Heart right ventricle (tissue), 16 donors: ENCODE results near the gene IGFALS. TPM values are rescaled to one million over a fixed set of nuclear protein-coding genes. Genes with fewer than 3 reads are reported as not detected.

Experiments used
- ATAC-seq, 8 donors: fragments of 200-7000 bp; cut with Tn5 transposase; one replicate each; pipeline ENCODE4 v1.9.1; 2020; ENCODE audit warnings: mild to moderate bottlenecking in 8 of 8, moderate library complexity in 8 of 8, moderate number of reproducible peaks in 1 of 8
- DNase-seq, 2 donors: peaks; one replicate each; pipeline ENCODE4 v3.0.0-alpha.2; 2020
- H3K27ac ChIP-seq, 10 donors: fragments of 200-600 bp; sonication (generic) in 2 of 10; one replicate each; pipeline versions ENCODE4 v1.5.0 to v1.8.0; 2020 to 2022; ENCODE audit warnings: mild to moderate bottlenecking in 3 of 10
- H3K27me3 ChIP-seq, 7 donors: fragments of 200-600 bp; one replicate each; pipeline ENCODE4 v1.8.0; 2021 to 2022; ENCODE audit warnings: mild to moderate bottlenecking in 2 of 7
- H3K36me3 ChIP-seq, 9 donors: fragments of 200-600 bp; sonication (generic) in 1 of 9; one replicate each; pipeline versions ENCODE4 v1.5.0 to v1.8.0; 2020 to 2022; ENCODE audit warnings: mild to moderate bottlenecking in 2 of 9
- H3K4me1 ChIP-seq, 9 donors: fragments of 200-600 bp; sonication (generic) in 1 of 9; one replicate each; pipeline versions ENCODE4 v1.5.0 to v1.8.0; 2020 to 2022; ENCODE audit warnings: mild to moderate bottlenecking in 4 of 9
- H3K4me3 ChIP-seq, 10 donors: fragments of 200-600 bp; sonication (generic) in 2 of 10; one replicate each; pipeline versions ENCODE4 v1.5.0 to v1.8.0; 2020 to 2022; ENCODE audit warnings: mild to moderate bottlenecking in 7 of 10, moderate library complexity in 2 of 10
- H3K9me3 ChIP-seq, 11 donors: fragments of 200-600 bp in 10 of 11; sonication (generic) in 2 of 11; one replicate each; pipeline versions ENCODE4 v1.5.0 to v1.8.0; 2013 to 2022; ENCODE audit warnings: mild to moderate bottlenecking in 2 of 11, control low read depth in 1 of 11, moderate library complexity in 1 of 11
- CTCF ChIP-seq, 9 donors: fragments of 200-600 bp; sonication (generic) in 2 of 9; IDR thresholded peaks; one replicate each; pipeline versions ENCODE4 v1.5.0 to v1.8.0; 2021 to 2022; ENCODE audit warnings: antibody characterized with exemption in 9 of 9, mild to moderate bottlenecking in 5 of 9, moderate library complexity in 1 of 9
- WGBS, 2 donors: extraction: QIAGEN DNeasy Blood & Tissue Kit; methylation state at CpG; one replicate each; pipeline ENCODE4 v1.1.7; 2013; ENCODE audit warnings: inconsistent platforms in 1 of 2; 5-methylcytosine and 5-hydroxymethylcytosine counted together
- intact Hi-C, 10 donors: fragments of 100-400 bp; cut with DNase I; formaldehyde crosslinking; loops; one replicate each; pipeline versions ENCODE4 v1.11.1 to v1.14.2; 2022
- polyA plus RNA-seq, 2 donors: library from polyadenylated mRNA; stranded (reverse); fragments of 200-250 nt; gene quantifications; one replicate each; pipeline ENCODE4 v1.2.3, GENCODE V29; 2013
- total RNA-seq, 10 donors: library from RNA; stranded (reverse); fragmentation: NEBNext Ultra II Directional in 3 of 10; extraction: Animal tissue kit (Norgen Biotek cat#: 25700) in 3 of 10; gene quantifications; one replicate each; pipeline versions ENCODE4 v1.2.1 to v1.2.4, GENCODE V29; 2021 to 2023
- donor health status: Arrhythmogenic right ventricular cardiomyopathy.
- donor health status: ischemic (EF 13 %, LVEDD 7.1; RV severe dilation, severe dysfunction).
- donor health status: healthy with polysubstance abuse.
- donor health status: DM: no; HTN: yes; CAD: no.
- donor health status: DM: no; HTN: no; CAD: no.
- donor health status: ischemic (EF 25% LVEDD 6.9; RV normal size, moderate dysfunction).
- donor health status: ischemic (EF 25% LVEDD 5.7; RV mildly dilated, moderate dysfunction).
- donor health status: healthy.
- donor health status: DM: yes; HTN: yes; CAD: no.
- donor health status: Ischemic cardiomyopathy.
- donor health status: ischemic (EF 35%, LVEDD 5.7; RV mildly dilated, moderate dysfunction).
- donor health status: nonischemic (EF 11% LVEDD 7.7; RV severe dilation, severe dysfunction).
- donor health status: DM: yes; HTN: yes; CAD: no.
- donor health status: PGD.
- donor health status: ischemic (EF 29% LVEDD 5.4; RV normal size, mild dysfunction).
- donor health status: nonischemic (EF 23%, LVEDD 6.1; RV moderate dilation, normal function).

Gene IGFALS
- total and polyA plus RNA-seq, 12 donors, result 0.04 to 0.59 (median 0.13) TPM; not detected in 6

GRCh38 chr16:1777375-1778199, 15.9 kb downstream of the IGFALS start:
- no peak overlapping the region for H3K27ac ChIP-seq
- ATAC-seq (no peak), DNase-seq (peak in 1 of 2 donors; percentile 21)
- no peak for TF ChIP-seq CTCF (IDR thresholded peaks at IDR 0.05)
- no peak overlapping the region for H3K4me3 ChIP-seq
- H3K36me3 ChIP-seq, result peaks cover 0 to 63% (median 15%) of the 10 kb centered on the region in 9 donors
- H3K4me1 ChIP-seq, result peaks cover 20 to 48% (median 35%) of the 10 kb centered on the region in 9 donors
- intact Hi-C loops, result loop anchor here in 1 of 10 donors (5.0 kb wide), 1 partner anchor 160 kb away; no protein-coding TSS in a partner anchor
- 79 to 83% methylated on average over 34 to 36 of the region's 36 CpGs for WGBS, 2 donors
- no peaks in the 10 kb centered on the region for H3K9me3 ChIP-seq
- H3K27me3 ChIP-seq, result no peaks in the 10 kb centered on the region

DNA sequence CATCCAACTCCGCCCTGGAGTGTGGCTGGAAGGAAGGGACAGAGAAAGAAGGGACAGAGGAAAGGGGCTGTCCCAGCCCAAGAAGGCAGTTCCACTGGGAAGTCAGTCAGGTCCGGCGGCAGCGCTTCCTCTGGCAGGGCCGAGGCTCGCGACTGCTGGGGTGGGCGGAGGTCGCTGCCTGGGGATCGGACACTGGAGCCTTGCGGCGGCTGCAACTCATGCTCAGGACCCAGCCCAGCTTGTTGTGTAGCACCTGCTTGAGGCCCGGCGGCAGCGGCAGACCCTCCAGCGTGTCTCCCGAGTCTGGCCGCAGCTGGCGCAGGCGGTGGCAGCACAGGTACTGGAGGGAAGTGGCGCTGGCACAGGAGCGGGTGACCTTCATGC, 16.5 kb downstream of the IGFALS start:
- DNase-seq, result no peak
- intact Hi-C loops, result loop anchor here in 1 of 10 donors (5.0 kb wide), 1 partner anchor 160 kb away; no protein-coding TSS in a partner anchor
- Histone ChIP-seq H3K4me3 (no peak overlapping the region), H3K27ac (peak overlapping the region in 1 of 10 donors; percentile 5), H3K4me1 (peaks cover 23 to 52% (median 39%) of the 10 kb centered on the region in 9 donors), H3K9me3 (no peaks in the 10 kb centered on the region), H3K27me3 (no peaks in the 10 kb centered on the region), H3K36me3 (peaks cover 0 to 63% (median 15%) of the 10 kb centered on the region in 9 donors)
- no peak for TF ChIP-seq CTCF (IDR thresholded peaks at IDR 0.05)
- ATAC-seq, result no peak
- WGBS, 2 donors, result 87 to 89% methylated on average over 18 to 22 of the region's 22 CpGs

DNA sequence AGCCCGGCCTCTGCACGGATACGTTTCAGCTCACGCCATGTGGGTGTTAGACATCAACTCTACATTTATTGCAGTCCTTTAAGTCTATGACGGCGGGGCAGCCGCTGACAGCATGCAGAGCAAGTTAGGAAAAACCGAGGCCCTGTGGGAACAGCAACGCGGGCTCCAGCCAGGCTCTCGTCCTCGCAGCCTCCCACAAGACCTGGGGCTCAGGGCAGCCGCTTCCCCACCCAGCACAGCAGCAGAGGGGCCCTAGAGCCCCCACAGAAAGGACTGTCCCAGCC, 16.9 kb downstream of the IGFALS start:
- no peaks in the 10 kb centered on the region for H3K27me3 ChIP-seq
- H3K36me3 ChIP-seq, result peaks cover 0 to 63% (median 15%) of the 10 kb centered on the region in 9 donors
- H3K4me1 ChIP-seq, result peaks cover 27 to 54% (median 39%) of the 10 kb centered on the region in 9 donors
- intact Hi-C loops, result loop anchor here in 1 of 10 donors (5.0 kb wide), 1 partner anchor 161 kb away; no protein-coding TSS in a partner anchor
- no peaks in the 10 kb centered on the region for H3K9me3 ChIP-seq
- TF ChIP-seq CTCF (IDR thresholded peaks at IDR 0.05), result no peak
- ATAC-seq, result no peak
- DNase-seq, result no peak
- no peak overlapping the region for H3K27ac ChIP-seq
- 79 to 85% methylated on average over 13 of the region's 13 CpGs for WGBS, 2 donors
- no peak overlapping the region for H3K4me3 ChIP-seq

GRCh38 chr16:1775846-1776671, 17.4 kb downstream of the IGFALS start:
- ATAC-seq, result no peak
- Histone ChIP-seq H3K27ac (no peak overlapping the region), H3K27me3 (no peaks in the 10 kb centered on the region), H3K9me3 (no peaks in the 10 kb centered on the region), H3K36me3 (peaks cover 0 to 63% (median 15%) of the 10 kb centered on the region in 9 donors), H3K4me1 (peaks cover 23 to 49% (median 34%) of the 10 kb centered on the region in 9 donors), H3K4me3 (no peak overlapping the region)
- no peak for TF ChIP-seq CTCF (IDR thresholded peaks at IDR 0.05)
- WGBS, 2 donors, result 81% methylated on average over 28 of the region's 28 CpGs
- intact Hi-C loops, result loop anchor here in 1 of 10 donors (5.0 kb wide), 1 partner anchor 161 kb away; no protein-coding TSS in a partner anchor
- peak in 1 of 2 donors; percentile 17 for DNase-seq
